GM12801 (cell line): ENCODE measurements around the gene GABRB3.

Experiments
- CTCF ChIP-seq: IDR thresholded peaks from one replicate; pipeline ENCODE4 v1.5.1; 2011; ENCODE audit warnings: control low read depth; ENCODE audit not compliant: insufficient read length; ENCODE audit errors: extremely low read depth

The GABRB3 gene

GRCh38 chr15:26720546-26720945 lies 52.3 kb downstream of the GABRB3 start:
- no peak for TF ChIP-seq CTCF

GRCh38 chr15:26716069-26716468 lies 56.8 kb downstream of the GABRB3 start:
- no peak for TF ChIP-seq CTCF

GRCh38 chr15:26713498-26713897 lies 59.4 kb downstream of the GABRB3 start:
- TF ChIP-seq CTCF: no peak

GRCh38 chr15:26712335-26712734 lies 60.5 kb downstream of the GABRB3 start:
- no peak for TF ChIP-seq CTCF

GRCh38 chr15:26711445-26711844 lies 61.4 kb downstream of the GABRB3 start:
- no peak for TF ChIP-seq CTCF

- TF ChIP-seq CTCF: no peak
Observed at GRCh38 chr15:26702381-26702780, 70.5 kb downstream of the GABRB3 start.

GRCh38 chr15:26698555-26698954 lies 74.3 kb downstream of the GABRB3 start:
- no peak for TF ChIP-seq CTCF

- no peak for TF ChIP-seq CTCF
Observed at GRCh38 chr15:26697913-26698312, 75.0 kb downstream of the GABRB3 start.
